AG10803 (cell line): ENCODE data around the gene NGFR.

Experiments used
- DNase-seq: peaks from one replicate; pipeline ENCODE4 v3.0.0; 2010; ENCODE audit warnings: low read depth
- H3K4me3 ChIP-seq: 2 replicates; pipeline ENCODE4 v1.5.1; 2011; ENCODE audit warnings: mild to moderate bottlenecking, low read length, control low read depth
- CTCF ChIP-seq: conservative IDR thresholded peaks from 2 replicates; pipeline ENCODE4 v1.5.1; 2011; ENCODE audit warnings: mild to moderate bottlenecking, low read length, control low read depth, inconsistent platforms

The NGFR gene

GRCh38 chr17:49511810-49512209 lies 16.7 kb downstream of the NGFR start:
- no peak for TF ChIP-seq CTCF
- no peak for DNase-seq
- no peak overlapping the region for H3K4me3 ChIP-seq

GRCh38 chr17:49512296-49513043 lies 17.4 kb downstream of the NGFR start:
- no peak for DNase-seq
- no peak overlapping the region for H3K4me3 ChIP-seq
- no peak for TF ChIP-seq CTCF

GRCh38 chr17:49513044-49513395 lies 17.9 kb downstream of the NGFR start:
- no peak for TF ChIP-seq CTCF
- H3K4me3 ChIP-seq, result no peak overlapping the region
- no peak for DNase-seq

GRCh38 chr17:49513641-49514040 lies 18.5 kb downstream of the NGFR start:
- H3K4me3 ChIP-seq, result no peak overlapping the region
- DNase-seq, result no peak
- no peak for TF ChIP-seq CTCF

- peak; percentile 32; the same call in 1 of the 2 replicates for TF ChIP-seq CTCF
- no peak for DNase-seq
- H3K4me3 ChIP-seq, result no peak overlapping the region
Observed at GRCh38 chr17:49514071-49514721, 19.1 kb downstream of the NGFR start.

GRCh38 chr17:49515196-49515770 lies 20.2 kb downstream of the NGFR start:
- no peak overlapping the region for H3K4me3 ChIP-seq
- DNase-seq, result peak; percentile 99
- TF ChIP-seq CTCF, result peak; percentile 43

- TF ChIP-seq CTCF, result no peak
- no peak for DNase-seq
- H3K4me3 ChIP-seq, result no peak overlapping the region
Observed at GRCh38 chr17:49516180-49516579, 21.1 kb downstream of the NGFR start.
